ENCODE data around the gene ECEL1.

Gene ECEL1

GRCh38 chr2:232482301-232483238, 5.1 kb downstream of the ECEL1 start:
- DNase-seq = no peak

- DNase-seq = no peak
Measured at GRCh38 chr2:232481322-232482140, 6.1 kb downstream of the ECEL1 start.

GRCh38 chr2:232480201-232481190, 7.1 kb downstream of the ECEL1 start:
- no peak for DNase-seq

- DNase-seq = no peak
Measured at GRCh38 chr2:232479341-232480200, 8.1 kb downstream of the ECEL1 start.

GRCh38 chr2:232478571-232479340, 8.9 kb downstream of the ECEL1 start:
- no peak for DNase-seq

- DNase-seq = no peak
Measured at GRCh38 chr2:232477751-232478510, 9.7 kb downstream of the ECEL1 start.

GRCh38 chr2:232476791-232477190, 10.8 kb downstream of the ECEL1 start:
- no peak for DNase-seq

GRCh38 chr2:232476045-232476444, 11.6 kb downstream of the ECEL1 start:
- no peak for DNase-seq

- no peak for DNase-seq
Measured at GRCh38 chr2:232473467-232473890, 14.2 kb downstream of the ECEL1 start.

GRCh38 chr2:232466221-232466620, 21.4 kb downstream of the ECEL1 start:
- no peak for DNase-seq

GRCh38 chr2:232465061-232465460, 22.6 kb downstream of the ECEL1 start:
- no peak for DNase-seq

GRCh38 chr2:232464544-232464885, 23.1 kb downstream of the ECEL1 start:
- no peak for DNase-seq

GRCh38 chr2:232463701-232464543, 23.7 kb downstream of the ECEL1 start:
- DNase-seq = no peak

- DNase-seq = no peak
Measured at GRCh38 chr2:232460171-232460570, 27.5 kb downstream of the ECEL1 start.

GRCh38 chr2:232459419-232460035, 28.1 kb downstream of the ECEL1 start:
- no peak for DNase-seq

- DNase-seq = no peak
Measured at GRCh38 chr2:232458661-232459418, 28.8 kb downstream of the ECEL1 start.

- no peak for DNase-seq
Measured at GRCh38 chr2:232458051-232458660, 29.5 kb downstream of the ECEL1 start.
